Heart right ventricle (tissue), 16 donors: Measurements from ENCODE around the gene PACS2. TPM values are rescaled to one million over a fixed set of nuclear protein-coding genes. Genes with fewer than 3 reads are reported as not detected.
"Not testable (repeated sequence)": the region's sequence is repeated elsewhere in the genome, so short reads cannot be mapped to it uniquely, and the experiment has no call there.

Source experiments
- ATAC-seq, 8 donors: fragments of 200-7000 bp; cut with Tn5 transposase; one replicate each; pipeline ENCODE4 v1.9.1; 2020; ENCODE audit warnings: mild to moderate bottlenecking in 8 of 8, moderate library complexity in 8 of 8, moderate number of reproducible peaks in 1 of 8
- DNase-seq, 2 donors: peaks; one replicate each; pipeline ENCODE4 v3.0.0-alpha.2; 2020
- H3K27ac ChIP-seq, 10 donors: fragments of 200-600 bp; sonication (generic) in 2 of 10; one replicate each; pipeline versions ENCODE4 v1.5.0 to v1.8.0; 2020 to 2022; ENCODE audit warnings: mild to moderate bottlenecking in 3 of 10
- H3K27me3 ChIP-seq, 7 donors: fragments of 200-600 bp; one replicate each; pipeline ENCODE4 v1.8.0; 2021 to 2022; ENCODE audit warnings: mild to moderate bottlenecking in 2 of 7
- H3K36me3 ChIP-seq, 9 donors: fragments of 200-600 bp; sonication (generic) in 1 of 9; one replicate each; pipeline versions ENCODE4 v1.5.0 to v1.8.0; 2020 to 2022; ENCODE audit warnings: mild to moderate bottlenecking in 2 of 9
- H3K4me1 ChIP-seq, 9 donors: fragments of 200-600 bp; sonication (generic) in 1 of 9; one replicate each; pipeline versions ENCODE4 v1.5.0 to v1.8.0; 2020 to 2022; ENCODE audit warnings: mild to moderate bottlenecking in 4 of 9
- H3K4me3 ChIP-seq, 10 donors: fragments of 200-600 bp; sonication (generic) in 2 of 10; one replicate each; pipeline versions ENCODE4 v1.5.0 to v1.8.0; 2020 to 2022; ENCODE audit warnings: mild to moderate bottlenecking in 7 of 10, moderate library complexity in 2 of 10
- H3K9me3 ChIP-seq, 11 donors: fragments of 200-600 bp in 10 of 11; sonication (generic) in 2 of 11; one replicate each; pipeline versions ENCODE4 v1.5.0 to v1.8.0; 2013 to 2022; ENCODE audit warnings: mild to moderate bottlenecking in 2 of 11, control low read depth in 1 of 11, moderate library complexity in 1 of 11
- CTCF ChIP-seq, 9 donors: fragments of 200-600 bp; sonication (generic) in 2 of 9; IDR thresholded peaks; one replicate each; pipeline versions ENCODE4 v1.5.0 to v1.8.0; 2021 to 2022; ENCODE audit warnings: antibody characterized with exemption in 9 of 9, mild to moderate bottlenecking in 5 of 9, moderate library complexity in 1 of 9
- WGBS, 2 donors: extraction: QIAGEN DNeasy Blood & Tissue Kit; methylation state at CpG; one replicate each; pipeline ENCODE4 v1.1.7; 2013; ENCODE audit warnings: inconsistent platforms in 1 of 2; 5-methylcytosine and 5-hydroxymethylcytosine counted together
- intact Hi-C, 10 donors: fragments of 100-400 bp; cut with DNase I; formaldehyde crosslinking; loops; one replicate each; pipeline versions ENCODE4 v1.11.1 to v1.14.2; 2022
- polyA plus RNA-seq, 2 donors: library from polyadenylated mRNA; stranded (reverse); fragments of 200-250 nt; gene quantifications; one replicate each; pipeline ENCODE4 v1.2.3, GENCODE V29; 2013
- total RNA-seq, 10 donors: library from RNA; stranded (reverse); fragmentation: NEBNext Ultra II Directional in 3 of 10; extraction: Animal tissue kit (Norgen Biotek cat#: 25700) in 3 of 10; gene quantifications; one replicate each; pipeline versions ENCODE4 v1.2.1 to v1.2.4, GENCODE V29; 2021 to 2023
- donor health status: Arrhythmogenic right ventricular cardiomyopathy.
- donor health status: ischemic (EF 13 %, LVEDD 7.1; RV severe dilation, severe dysfunction).
- donor health status: healthy with polysubstance abuse.
- donor health status: DM: no; HTN: yes; CAD: no.
- donor health status: DM: no; HTN: no; CAD: no.
- donor health status: ischemic (EF 25% LVEDD 6.9; RV normal size, moderate dysfunction).
- donor health status: ischemic (EF 25% LVEDD 5.7; RV mildly dilated, moderate dysfunction).
- donor health status: healthy.
- donor health status: DM: yes; HTN: yes; CAD: no.
- donor health status: Ischemic cardiomyopathy.
- donor health status: ischemic (EF 35%, LVEDD 5.7; RV mildly dilated, moderate dysfunction).
- donor health status: nonischemic (EF 11% LVEDD 7.7; RV severe dilation, severe dysfunction).
- donor health status: DM: yes; HTN: yes; CAD: no.
- donor health status: PGD.
- donor health status: ischemic (EF 29% LVEDD 5.4; RV normal size, mild dysfunction).
- donor health status: nonischemic (EF 23%, LVEDD 6.1; RV moderate dilation, normal function).

Gene PACS2
- total and polyA plus RNA-seq, 12 donors, result 41.8 to 123 (median 54.6) TPM

- TF ChIP-seq CTCF (IDR thresholded peaks at IDR 0.05), result no peak
- ATAC-seq (no peak), DNase-seq (no peak)
- intact Hi-C loops, result loop anchor here in 2 of 10 donors (5.0 kb wide), 3 partner anchors 52 to 88 kb away; no protein-coding TSS in a partner anchor
- H3K27me3 ChIP-seq, result no peaks in the 10 kb centered on the region
- H3K27ac ChIP-seq, result no peak overlapping the region
- no peaks in the 10 kb centered on the region for H3K9me3 ChIP-seq
- peaks cover 9 to 47% (median 29%) of the 10 kb centered on the region in 9 donors for H3K4me1 ChIP-seq
- 77 to 86% methylated on average over 13 of the region's 13 CpGs for WGBS, 2 donors
- H3K36me3 ChIP-seq, result peaks cover 0 to 3% (median 0%) of the 10 kb centered on the region in 9 donors
- H3K4me3 ChIP-seq, result no peak overlapping the region
These were observed 23.8 kb upstream of the PACS2 start for GRCh38 chr14:105290621-105291346.

- Histone ChIP-seq H3K27ac (peak overlapping the region in 7 of 10 donors; percentile 61 to 85 (median 72)), H3K9me3 (no peaks in the 10 kb centered on the region), H3K4me3 (no peak overlapping the region), H3K27me3 (no peaks in the 10 kb centered on the region), H3K36me3 (no peaks in the 10 kb centered on the region), H3K4me1 (peaks cover 9 to 47% (median 26%) of the 10 kb centered on the region in 9 donors)
- TF ChIP-seq CTCF (IDR thresholded peaks at IDR 0.05), result no peak
- 74 to 81% methylated on average over 26 of the region's 26 CpGs for whole genome bisulfite sequencing, 2 donors
- DNase-seq (no peak), ATAC-seq (peak in 3 of 8 donors; percentile 7 to 29 (median 20))
- intact Hi-C loops, result loop anchor here in 2 of 10 donors (5.0 kb wide), 3 partner anchors 49 to 91 kb away; no protein-coding TSS in a partner anchor
These were observed 21.5 kb upstream of the PACS2 start for GRCh38 chr14:105292826-105293711.

GRCh38 chr14:105294142-105294597 is 20.4 kb upstream of the PACS2 start:
- TF ChIP-seq CTCF (IDR thresholded peaks at IDR 0.05), result no peak
- no peaks in the 10 kb centered on the region for H3K36me3 ChIP-seq
- 44 to 56% methylated on average over 15 of the region's 15 CpGs for WGBS, 2 donors
- intact Hi-C loops, result loop anchor here in 2 of 10 donors (5.0 kb wide), 3 partner anchors 48 to 92 kb away; no protein-coding TSS in a partner anchor
- H3K27ac ChIP-seq, result peak overlapping the region in 9 of 10 donors; percentile 59 to 85 (median 69)
- peaks cover 10 to 58% (median 34%) of the 10 kb centered on the region in 9 donors for H3K4me1 ChIP-seq
- peak; percentile 74 to 83 for DNase-seq
- ATAC-seq, result peak; percentile 89 to 99 (median 96)
- no peaks in the 10 kb centered on the region for H3K27me3 ChIP-seq
- H3K4me3 ChIP-seq, result no peak overlapping the region
- H3K9me3 ChIP-seq, result no peaks in the 10 kb centered on the region

GRCh38 chr14:105297311-105297710 is 17.2 kb upstream of the PACS2 start:
- intact Hi-C loops, H3K27me3 ChIP-seq, H3K9me3 ChIP-seq, H3K36me3 ChIP-seq, H3K27ac ChIP-seq, ATAC-seq, H3K4me3 ChIP-seq, DNase-seq: not testable (repeated sequence)
- H3K4me1 ChIP-seq, result peaks cover 16 to 59% (median 42%) of the 10 kb centered on the region in 9 donors
- 97 to 99% methylated on average over 11 of the region's 11 CpGs for WGBS, 2 donors
